HG02981 (cell line): ENCODE measurements around the gene SLCO3A1.

Source experiments
- ATAC-seq: cut with Tn5 transposase; IDR thresholded peaks from one replicate; pipeline ENCODE4 v1.9.1; 2021; ENCODE audit warnings: mild to moderate bottlenecking, moderate library complexity; ENCODE audit not compliant: unreplicated experiment

SLCO3A1 gene

GRCh38 chr15:92151168-92151567 is 297.7 kb downstream of the SLCO3A1 start:
- ATAC-seq: no peak

GRCh38 chr15:92151741-92152140 is 298.2 kb downstream of the SLCO3A1 start:
- no peak for ATAC-seq

GRCh38 chr15:92152983-92153382 is 299.5 kb downstream of the SLCO3A1 start:
- ATAC-seq: no peak

GRCh38 chr15:92153620-92154019 is 300.1 kb downstream of the SLCO3A1 start:
- no peak for ATAC-seq

- no peak for ATAC-seq
Observed at GRCh38 chr15:92155934-92156333, 302.4 kb downstream of the SLCO3A1 start.

- no peak for ATAC-seq
Observed at GRCh38 chr15:92157666-92158298, 304.3 kb downstream of the SLCO3A1 start.

- peak; percentile 39 for ATAC-seq
Observed at GRCh38 chr15:92158426-92158825, 304.9 kb downstream of the SLCO3A1 start.

GRCh38 chr15:92159481-92159880 is 306.0 kb downstream of the SLCO3A1 start:
- no peak for ATAC-seq

GRCh38 chr15:92159906-92160841 is 306.7 kb downstream of the SLCO3A1 start:
- ATAC-seq: no peak

- peak; percentile 91 for ATAC-seq
Observed at GRCh38 chr15:92161039-92161670, 307.6 kb downstream of the SLCO3A1 start.

GRCh38 chr15:92162657-92163056 is 309.1 kb downstream of the SLCO3A1 start:
- no peak for ATAC-seq

GRCh38 chr15:92163641-92164040 is 310.1 kb downstream of the SLCO3A1 start:
- ATAC-seq: no peak

GRCh38 chr15:92164327-92165000 is 311.0 kb downstream of the SLCO3A1 start:
- no peak for ATAC-seq

GRCh38 chr15:92165001-92165346 is 311.5 kb downstream of the SLCO3A1 start:
- ATAC-seq: no peak

GRCh38 chr15:92166029-92166428 is 312.5 kb downstream of the SLCO3A1 start:
- ATAC-seq: no peak

GRCh38 chr15:92166751-92167405 is 313.4 kb downstream of the SLCO3A1 start:
- no peak for ATAC-seq

GRCh38 chr15:92167451-92167850 is 313.9 kb downstream of the SLCO3A1 start:
- no peak for ATAC-seq

GRCh38 chr15:92168066-92168683 is 314.7 kb downstream of the SLCO3A1 start:
- ATAC-seq: no peak

- no peak for ATAC-seq
Observed at GRCh38 chr15:92170897-92171296, 317.4 kb downstream of the SLCO3A1 start.

GRCh38 chr15:92178911-92179310 is 325.4 kb downstream of the SLCO3A1 start:
- ATAC-seq: no peak
